GM18517 (cell line): ENCODE results near the gene WWC1.

Experiments
- ATAC-seq: cut with Tn5 transposase; IDR thresholded peaks from one replicate; pipeline ENCODE4 v1.9.1; 2021; ENCODE audit warnings: mild to moderate bottlenecking, moderate library complexity; ENCODE audit not compliant: unreplicated experiment

The WWC1 gene

DNA sequence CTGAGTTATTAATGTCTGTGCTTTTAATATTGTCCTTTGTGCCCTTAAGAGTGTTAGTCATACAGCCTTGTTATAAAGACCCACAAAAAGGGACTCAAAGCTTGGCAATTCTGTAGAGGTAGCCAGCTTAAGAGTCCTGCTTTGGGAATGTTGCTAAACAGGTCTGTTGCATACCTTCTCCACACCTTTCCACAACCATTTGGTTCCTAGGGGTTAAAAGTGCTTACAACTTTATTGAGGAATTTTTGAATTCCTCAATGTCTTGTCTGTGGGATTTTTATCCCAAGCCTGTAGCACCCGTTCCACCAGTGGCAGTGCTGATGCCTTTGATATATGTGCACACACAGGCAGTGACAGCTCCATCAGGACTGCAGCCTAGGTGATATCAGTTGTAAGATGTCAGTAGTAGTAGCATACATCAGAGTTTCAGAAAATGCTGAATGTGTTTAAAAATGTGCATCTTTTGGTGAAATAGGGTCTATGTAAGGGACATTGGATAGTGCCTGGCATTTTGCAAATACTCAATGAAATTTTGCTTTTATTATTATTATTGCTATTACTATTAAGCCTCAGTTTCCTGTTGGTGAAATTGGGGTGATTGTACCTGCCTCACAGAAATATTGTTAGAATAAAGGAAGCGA, 68.5 kb downstream of the WWC1 start:
- no peak for ATAC-seq

DNA sequence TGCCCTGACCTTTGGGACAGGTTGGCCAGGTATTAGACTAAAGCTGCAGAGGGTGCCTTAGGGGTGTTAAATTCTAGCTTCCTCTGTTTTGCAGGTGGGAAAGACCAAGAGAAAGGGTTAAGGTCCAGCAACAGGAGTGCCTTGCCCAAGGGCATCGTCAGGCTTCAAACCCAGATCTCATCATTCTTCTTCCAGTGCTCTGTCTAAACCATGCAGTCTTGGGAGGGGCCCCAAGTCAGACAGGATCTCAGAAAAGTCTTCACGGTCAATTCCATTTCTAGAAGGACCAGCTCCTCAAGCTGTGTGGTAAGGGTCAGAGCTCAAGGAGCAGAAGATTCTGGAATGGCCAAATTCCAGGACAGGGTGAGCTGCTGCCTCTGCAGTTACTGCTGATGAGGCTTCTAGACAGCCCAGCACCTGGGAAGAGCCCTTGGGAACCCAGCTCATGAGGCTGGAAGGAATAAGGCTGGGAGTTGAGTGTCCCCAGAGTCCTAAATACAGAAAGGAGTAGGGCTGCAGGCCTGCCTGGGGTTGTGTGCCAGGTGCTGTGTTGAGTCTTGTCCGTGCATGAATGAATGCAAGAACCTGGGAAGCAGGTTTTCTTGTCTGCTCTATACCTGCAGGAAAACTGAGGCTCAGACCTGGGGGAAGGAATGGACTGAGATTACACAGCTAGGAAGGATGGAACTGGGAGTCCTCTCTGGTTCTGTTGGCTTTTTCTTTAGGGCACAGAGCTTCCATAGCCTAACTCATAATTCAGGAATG, 69.3 kb downstream of the WWC1 start:
- no peak for ATAC-seq

DNA sequence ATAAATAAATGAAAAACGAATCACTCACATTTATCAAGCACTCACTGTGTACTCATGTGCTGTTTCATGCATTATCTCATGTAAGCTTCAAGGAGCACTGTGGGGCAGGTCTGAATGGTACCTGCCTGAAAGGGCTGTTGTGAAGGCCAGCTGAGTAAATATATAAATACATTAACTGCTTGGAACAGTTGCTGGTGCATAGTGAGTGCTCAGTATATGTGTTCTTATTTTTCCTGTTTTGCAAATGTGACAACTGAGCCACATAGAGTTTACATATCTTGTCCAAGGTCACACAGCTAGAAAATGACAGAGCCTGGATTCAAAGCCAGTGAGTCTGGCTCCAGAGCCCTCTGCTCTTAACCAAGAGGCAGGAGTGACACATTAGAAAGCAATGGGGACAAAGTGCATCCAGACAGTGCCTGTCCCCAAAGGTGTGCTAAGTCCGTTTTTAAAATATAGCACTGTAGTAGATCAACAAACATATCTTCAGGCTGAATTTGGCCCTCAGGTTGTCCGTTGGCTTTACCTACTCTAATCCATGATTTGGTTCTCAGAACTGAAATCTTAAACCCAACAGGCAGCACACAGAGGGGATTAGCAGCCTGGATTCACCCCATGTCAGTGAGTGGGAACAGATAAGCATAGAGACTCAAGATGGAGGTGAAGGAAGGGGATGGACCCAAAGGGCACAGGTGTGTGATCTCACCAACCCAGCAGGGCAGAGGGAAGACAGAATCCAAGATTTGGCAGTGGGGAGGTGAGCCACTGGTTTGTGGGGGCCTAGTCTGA, 70.8 kb downstream of the WWC1 start:
- ATAC-seq = no peak

DNA sequence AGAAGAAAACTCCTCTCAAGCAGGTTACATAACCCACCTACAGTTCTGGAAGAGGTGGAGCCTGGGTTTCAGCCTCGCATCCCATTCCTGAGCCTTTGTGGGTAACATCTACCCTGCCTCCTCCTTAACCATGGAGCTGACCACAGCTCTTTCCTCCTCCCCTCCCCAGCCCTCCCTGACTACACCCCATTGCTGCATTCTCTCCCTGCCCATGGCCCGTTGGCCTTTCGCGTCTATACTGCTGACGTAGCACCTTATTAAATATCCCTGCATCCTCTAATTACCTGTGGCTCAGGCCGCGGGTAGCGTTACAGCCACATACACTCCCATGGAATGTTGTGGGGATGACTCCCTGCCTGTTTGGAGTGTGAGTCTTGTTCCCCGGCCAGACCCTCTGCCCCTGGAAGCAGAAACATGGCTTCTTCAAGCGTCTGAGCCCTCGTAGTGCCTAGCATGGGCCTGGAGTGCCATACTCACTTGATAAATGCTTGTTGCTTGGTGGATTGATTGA, 72.8 kb downstream of the WWC1 start:
- ATAC-seq = no peak

DNA sequence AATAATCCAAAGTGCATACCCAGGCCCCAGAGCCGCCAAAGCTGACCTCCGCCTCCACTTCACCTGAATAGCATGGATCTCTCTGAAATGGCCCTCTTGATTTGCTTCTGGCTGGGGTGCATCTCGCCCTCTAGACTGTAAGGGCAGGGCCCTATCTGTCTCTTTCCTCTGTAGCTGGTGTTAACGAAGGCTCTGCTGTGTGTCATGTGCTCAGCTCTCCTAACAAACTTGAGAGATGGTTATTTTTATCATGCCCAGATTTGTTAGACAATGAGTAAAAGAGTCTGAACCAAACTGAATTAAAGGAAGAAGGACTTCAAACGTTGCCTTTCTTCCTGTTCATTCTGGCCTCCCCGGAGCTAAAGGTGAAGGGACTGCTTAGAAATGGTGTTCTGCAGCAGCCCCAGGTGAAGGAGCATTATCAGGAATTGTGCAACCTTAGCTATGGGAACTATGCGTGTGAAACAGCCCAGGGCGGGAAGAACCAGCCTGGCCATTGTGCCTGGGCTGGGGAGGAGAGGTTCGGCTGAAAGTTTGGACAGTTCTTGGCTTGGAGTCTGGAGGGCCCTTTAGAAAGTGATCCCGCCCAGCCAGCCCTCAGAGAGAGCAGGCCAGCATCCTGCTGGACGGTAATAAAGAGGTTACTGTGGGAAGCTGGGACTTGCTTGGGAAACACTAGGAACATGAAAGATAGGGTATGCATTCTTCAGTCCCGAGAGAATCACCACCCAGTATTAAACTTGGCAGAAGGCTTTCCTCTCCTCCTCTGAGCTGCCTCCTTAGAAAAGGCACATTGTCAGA, 73.5 kb downstream of the WWC1 start:
- no peak for ATAC-seq

DNA sequence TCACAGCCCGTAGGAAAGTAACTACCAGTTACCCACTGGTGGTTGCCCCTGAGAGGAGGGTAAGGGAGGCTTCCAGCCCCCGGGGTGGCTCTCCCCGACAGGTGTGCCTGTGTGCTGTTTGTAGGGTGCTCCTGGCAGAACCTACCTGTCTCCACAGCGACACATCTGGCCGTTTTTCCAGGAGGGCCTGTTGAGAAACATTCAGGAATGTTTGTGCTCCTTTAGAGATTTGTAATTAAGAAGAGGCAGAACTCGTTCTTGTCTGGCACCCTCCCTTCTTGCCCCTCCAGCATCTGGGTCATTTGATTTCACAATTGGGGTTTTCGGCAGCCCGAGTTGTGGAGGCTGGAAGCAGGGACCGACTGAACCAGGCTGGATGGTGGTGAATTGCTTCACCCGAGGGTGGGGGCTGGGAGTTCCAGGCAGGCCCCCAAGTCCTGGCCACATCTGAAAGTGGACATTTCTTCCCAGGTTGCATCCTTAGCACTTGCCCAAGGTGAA, 74.2 kb downstream of the WWC1 start:
- no peak for ATAC-seq

DNA sequence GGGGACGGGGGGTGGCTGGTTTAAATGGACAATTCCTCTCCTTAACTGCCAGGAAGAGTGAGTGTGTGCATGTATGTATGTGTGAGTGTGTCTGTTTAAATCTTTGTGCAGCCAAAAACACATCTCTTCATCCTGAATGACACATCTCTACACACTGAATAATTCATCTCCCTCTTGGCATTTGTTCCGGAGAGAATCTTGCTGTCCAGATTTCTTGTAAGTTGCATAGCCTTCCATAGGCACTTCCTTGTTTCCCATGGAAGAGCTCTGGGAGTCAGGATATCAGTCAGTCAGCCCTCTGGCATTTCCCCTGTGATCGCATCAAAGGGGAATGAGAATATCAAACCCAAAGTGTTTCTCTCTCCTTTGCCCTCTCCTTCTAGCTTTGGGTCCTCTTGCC, 74.7 kb downstream of the WWC1 start:
- no peak for ATAC-seq

DNA sequence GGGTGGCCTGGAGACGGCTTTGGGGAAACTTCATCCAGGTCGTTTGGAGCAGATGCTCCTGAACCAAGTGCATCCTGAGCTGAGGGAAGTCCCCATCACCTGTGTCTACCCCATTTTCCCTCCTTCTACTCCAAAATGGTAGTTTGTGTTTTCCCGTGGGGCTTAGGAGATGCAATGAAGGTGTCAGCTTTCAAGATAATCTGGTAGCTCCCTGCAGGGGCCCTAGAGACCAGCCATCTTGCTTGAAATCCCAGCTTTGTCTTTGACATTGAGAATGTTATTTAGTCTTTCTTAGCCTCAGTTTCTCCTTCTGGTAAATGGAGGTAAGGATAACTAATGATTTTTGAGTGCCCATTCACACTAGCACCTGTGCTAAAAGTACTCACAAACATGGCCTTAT, 77.4 kb downstream of the WWC1 start:
- ATAC-seq = no peak

DNA sequence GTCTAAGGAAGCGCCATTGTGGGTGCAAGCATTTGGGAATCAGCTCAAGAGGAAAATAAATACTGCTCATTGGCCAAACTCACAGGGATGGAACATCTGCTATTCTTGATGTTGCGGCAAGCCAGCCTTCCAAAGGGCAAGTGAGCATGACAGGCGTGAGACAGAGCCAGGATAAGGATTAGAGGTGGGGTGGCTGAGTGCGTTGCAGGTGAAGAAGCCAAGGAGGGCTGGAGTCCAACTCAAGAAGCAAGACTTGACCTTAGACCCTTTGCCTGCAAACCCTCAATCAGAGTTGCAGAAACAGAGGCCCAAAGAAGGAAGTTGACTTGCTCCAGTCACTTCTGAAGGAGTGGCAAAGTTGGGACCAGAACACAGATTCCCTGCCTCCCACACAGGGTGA, 79.4 kb downstream of the WWC1 start:
- no peak for ATAC-seq

DNA sequence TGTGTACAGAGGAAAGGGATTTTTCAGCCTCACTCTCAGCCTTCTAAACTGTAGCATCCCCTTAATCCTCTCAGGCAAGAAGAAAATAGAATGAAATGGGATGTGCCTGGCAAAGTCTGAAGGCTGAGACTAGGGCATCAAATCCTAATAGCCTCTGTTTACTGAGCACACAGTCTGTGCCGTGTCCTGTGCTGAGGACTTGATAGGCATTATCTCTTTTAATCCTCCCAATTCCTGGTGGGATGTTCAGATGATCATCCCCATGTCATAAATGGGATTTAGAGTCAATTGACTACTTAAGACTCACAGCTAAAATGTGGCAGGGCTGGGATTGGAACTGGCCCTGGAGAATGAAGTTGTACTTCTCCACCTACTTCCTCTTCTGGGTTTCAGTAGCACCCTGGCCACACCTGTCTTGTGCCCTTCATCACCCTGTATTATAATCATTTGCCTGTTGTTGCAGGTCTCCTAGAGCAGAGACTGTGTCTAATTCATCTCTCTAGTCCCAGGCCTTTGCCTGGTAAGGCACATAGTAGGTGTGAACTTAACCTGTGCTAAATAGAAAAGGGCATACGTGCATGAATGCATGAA, 81.0 kb downstream of the WWC1 start:
- ATAC-seq = no peak

DNA sequence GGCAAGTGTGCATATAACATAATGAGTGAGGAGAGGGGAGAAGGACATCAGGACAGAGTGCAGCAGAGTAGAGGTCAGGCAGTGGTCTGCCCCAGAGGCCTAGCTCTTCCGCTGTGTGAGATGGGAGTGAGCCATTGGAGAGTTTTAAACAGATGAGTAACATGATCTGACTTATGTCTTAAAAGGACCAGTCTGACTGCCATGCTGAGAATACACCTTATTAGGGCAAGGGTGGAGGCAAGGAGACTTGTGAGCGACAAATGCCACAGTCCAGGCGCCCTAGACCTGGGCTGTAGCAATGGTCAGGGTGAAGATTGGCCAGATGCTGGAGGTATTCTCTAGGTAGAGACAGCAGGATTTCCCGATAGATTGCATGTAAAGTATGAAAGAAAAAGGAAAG, 83.1 kb downstream of the WWC1 start:
- ATAC-seq = no peak

DNA sequence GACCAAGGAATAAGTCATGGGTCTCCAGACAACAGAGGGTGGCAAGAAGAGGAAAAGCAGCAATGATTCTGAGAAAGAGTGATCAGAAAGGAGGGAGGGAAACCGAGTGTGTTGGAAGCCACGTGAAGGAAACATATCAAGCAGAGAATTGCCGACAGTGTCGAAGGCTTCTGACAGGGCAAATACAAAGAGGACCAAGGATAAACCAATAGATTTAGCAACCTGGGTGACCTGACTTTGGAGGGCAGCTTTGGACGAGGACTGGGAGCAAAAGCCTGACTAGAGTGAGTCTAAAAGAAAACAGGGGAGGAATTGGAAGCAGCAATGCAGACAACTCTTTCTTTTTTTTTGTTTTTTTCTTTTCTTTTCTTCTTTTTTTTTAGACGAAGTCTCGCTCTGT, 83.8 kb downstream of the WWC1 start:
- no peak for ATAC-seq

DNA sequence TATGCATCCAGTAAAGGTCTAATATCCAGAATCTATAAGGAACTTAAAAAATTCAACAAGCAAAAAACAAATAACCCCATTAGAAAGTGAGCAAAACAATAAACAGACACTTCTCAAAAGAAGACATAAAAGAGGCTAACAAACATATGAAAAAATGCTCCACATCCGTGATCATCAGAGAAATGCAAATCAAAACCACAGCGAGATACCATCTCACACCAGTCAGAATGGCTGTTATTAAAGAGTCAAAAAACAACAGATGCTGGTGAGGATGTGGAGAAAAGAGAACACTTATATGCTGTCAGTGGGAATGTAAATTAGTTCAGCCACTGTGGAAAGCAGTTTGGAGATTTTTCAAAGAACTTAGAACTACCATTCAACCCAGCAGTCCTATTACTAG, 86.1 kb downstream of the WWC1 start:
- ATAC-seq = no peak

DNA sequence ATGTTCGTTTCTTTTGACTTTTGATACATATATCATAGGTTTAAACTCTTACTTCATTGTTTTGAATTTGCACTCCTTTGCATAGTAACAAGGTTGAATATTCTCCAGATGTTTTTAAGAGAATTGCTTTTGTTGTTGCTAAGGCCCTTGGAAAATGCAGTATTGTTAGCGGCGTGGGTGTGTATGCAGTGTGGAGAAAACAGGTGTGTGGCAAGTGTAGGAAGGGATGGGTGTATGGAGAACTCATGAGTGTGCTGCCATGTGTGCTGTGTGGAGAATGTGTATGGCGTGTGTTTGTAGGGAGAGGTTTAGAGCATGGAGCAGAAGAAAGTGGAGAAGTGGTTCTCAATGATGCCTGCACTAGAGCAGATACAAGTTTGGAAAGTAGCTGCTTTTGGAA, 87.3 kb downstream of the WWC1 start:
- ATAC-seq = no peak

DNA sequence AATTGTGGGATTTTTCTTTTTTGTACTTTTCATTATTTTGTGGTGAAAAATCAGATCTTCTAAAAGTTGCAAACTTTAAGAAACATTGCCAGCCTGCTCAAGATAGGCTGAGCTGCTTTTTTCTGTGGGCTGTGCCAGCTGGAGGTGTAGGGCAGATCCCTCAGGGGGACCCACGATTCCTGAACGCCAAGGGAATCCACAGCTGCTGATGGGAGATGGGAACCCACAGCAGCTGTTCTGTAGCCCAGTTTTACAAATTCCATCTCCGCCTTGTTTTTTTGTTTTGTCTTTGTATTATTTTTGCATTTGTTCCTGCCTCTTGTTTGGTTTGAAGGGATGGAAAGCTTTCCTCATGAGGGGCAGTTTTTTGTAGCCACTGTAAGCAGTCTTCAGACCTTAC, 91.0 kb downstream of the WWC1 start:
- no peak for ATAC-seq

DNA sequence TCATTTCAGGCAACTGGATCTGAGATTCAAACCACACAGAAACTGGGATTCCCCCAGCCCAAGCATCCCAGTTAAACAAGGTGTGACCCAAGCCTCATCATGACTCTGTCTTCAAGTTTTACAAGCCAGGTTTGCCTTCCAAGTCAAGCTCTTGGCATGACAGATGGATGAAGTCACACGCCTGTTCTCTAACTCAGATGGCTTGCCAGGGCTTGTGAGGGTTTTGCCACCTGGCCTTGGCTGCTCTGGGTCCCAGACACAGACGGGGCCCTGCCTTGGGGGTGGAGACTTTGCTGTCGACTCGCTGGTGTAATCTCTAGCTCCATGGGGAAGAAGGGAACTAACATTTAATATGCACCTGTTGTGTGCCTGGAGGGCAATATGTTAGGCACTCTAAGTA, 99.0 kb downstream of the WWC1 start:
- no peak for ATAC-seq

DNA sequence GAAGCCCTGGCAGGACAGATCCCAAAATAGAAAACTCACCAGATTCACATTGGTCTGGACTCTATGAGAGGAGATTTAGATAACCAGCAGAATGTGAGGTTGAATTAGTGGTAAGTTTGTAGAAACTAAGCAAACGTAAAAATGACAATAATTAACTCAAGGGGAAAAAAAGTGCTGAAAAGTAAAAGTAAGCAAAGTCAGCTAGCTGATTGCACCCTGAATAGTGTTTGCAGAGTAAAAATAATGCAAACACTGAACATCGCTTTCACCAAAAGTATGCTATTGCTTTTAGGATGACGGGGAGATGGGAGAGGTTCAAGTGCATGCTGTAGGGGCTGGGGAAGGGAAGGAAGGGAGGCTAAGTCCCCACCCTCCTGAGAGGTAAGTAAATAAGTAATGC, 102.3 kb downstream of the WWC1 start:
- no peak for ATAC-seq

DNA sequence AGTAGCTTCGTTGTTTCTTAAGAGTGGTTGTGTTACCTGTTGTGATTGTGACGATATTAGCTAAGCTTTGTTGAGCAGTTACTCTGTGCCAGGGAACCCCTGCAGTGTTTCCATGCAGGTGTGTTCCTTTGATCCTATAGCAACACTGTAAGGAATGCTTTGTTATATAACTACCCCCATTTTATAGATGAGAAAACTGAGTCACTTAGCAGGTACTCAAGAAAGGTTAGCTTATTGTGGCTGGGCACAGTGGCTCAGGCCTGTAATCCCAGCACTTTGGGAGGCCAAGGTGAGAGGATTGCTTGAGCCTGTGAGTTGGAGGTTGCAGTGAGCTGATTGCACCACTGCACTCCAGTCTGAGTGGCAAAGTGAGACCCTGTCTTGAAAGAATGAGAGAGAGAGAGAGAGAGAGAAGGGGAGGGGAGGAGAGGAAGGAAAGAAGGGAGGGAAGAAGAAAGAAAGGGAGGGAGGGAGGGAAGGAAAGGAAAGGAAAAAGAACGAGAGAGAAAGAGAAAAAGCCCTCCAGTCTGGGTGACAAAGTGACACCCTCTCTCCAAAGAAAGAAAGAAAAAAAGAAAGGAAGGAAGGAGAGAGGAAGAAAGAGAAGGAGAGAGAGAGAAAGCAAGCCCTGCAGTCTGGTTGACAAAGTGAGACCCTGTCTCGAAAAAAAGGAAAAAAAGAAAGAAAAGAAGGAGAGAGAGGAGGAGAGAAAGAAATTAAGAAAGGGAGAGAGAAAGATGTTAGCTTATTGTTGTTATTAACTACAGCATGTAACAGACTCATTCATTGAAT, 109.2 kb downstream of the WWC1 start:
- no peak for ATAC-seq

DNA sequence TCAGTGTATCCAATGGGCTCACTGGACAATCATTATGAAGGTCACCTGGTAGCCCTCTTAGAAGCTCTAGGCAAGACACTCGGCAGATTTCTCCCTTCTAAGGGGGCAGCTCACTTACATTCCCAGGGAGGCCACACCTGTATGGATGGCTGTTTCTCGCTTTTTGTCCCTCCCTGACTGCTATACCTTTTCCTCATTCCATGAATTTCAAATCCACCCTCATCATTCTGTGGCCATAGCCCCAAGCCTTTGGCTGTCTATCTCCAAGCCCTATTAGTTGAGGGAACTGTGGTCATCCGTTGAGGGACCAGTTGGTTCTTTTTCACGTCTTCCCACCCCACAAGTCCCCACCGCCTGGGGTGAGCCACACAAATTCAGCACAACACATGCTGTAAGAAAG, 109.8 kb downstream of the WWC1 start:
- ATAC-seq = no peak

DNA sequence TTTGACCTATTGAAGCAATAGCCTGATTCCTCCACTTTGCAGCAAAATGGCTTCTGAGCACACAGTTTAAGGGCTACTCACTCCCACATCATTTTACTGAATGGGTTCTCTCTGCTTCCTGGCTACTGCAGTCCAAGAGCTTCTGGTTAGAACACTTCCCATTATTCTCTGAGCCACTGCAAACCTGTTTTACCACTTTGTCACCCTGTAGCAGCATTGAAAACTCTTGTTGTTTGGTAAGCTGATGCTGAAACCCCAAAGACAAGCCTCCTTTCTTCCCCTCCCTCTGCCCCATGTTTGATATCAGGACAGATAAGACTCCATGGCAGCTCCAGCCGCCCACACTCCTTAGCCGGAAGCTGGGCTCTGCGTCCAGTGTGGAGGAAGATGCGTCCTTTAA, 110.4 kb downstream of the WWC1 start:
- ATAC-seq = no peak
